Esophagus muscularis mucosa (tissue), 4 donors: ENCODE data around the gene ID1. TPM values are rescaled to one million over a fixed set of nuclear protein-coding genes. Genes with fewer than 3 reads are reported as not detected.
"Not testable (repeated sequence)": the region's sequence is repeated elsewhere in the genome, so short reads cannot be mapped to it uniquely, and the experiment has no call there.

Source experiments
- DNase-seq: peaks from one replicate; pipeline ENCODE4 v3.0.0-alpha.2; 2017; ENCODE audit errors: extremely low spot score
- H3K27ac ChIP-seq, 4 donors: fragments of 200-600 bp; sonication (generic); replicated peaks in 1 of 4; 1 replicate in 3 of 4; 2 replicates in 1 of 4; pipeline ENCODE4 v1.5.1; 2016 to 2019; ENCODE audit warnings: mild to moderate bottlenecking in 1 of 4
- H3K27me3 ChIP-seq, 4 donors: fragments of 200-600 bp; sonication (generic); one replicate each; pipeline versions ENCODE4 v1.5.1 to v1.6.0; 2016 to 2019
- H3K36me3 ChIP-seq, 4 donors: fragments of 200-600 bp; sonication (generic); one replicate each; pipeline ENCODE4 v1.5.1; 2016 to 2019
- H3K4me1 ChIP-seq, 4 donors: fragments of 200-600 bp; sonication (generic); one replicate each; pipeline ENCODE4 v1.5.1; 2016 to 2019
- H3K4me3 ChIP-seq, 4 donors: fragments of 200-600 bp; sonication (generic); 1 replicate in 2 of 4; 2 replicates in 2 of 4; pipeline ENCODE4 v1.5.1; 2016 to 2019; ENCODE audit warnings: mild to moderate bottlenecking in 4 of 4, moderate library complexity in 1 of 4
- H3K9me3 ChIP-seq, 4 donors: fragments of 200-600 bp; sonication (generic); 1 replicate in 3 of 4; 2 replicates in 1 of 4; pipeline ENCODE4 v1.5.1; 2016 to 2019
- CTCF ChIP-seq, 3 experiments: fragments of 200-600 bp in 2 of 3; fragments of 450-650 bp in 1 of 3; sonication (generic) in 2 of 3; IDR thresholded peaks; one replicate each; pipeline ENCODE4 v1.5.1; 2017 to 2019; ENCODE audit warnings: antibody characterized with exemption in 3 of 3, mild to moderate bottlenecking in 2 of 3, moderate library complexity in 1 of 3
- EP300 ChIP-seq: sonication (generic); formaldehyde crosslinking; IDR thresholded peaks from one replicate; pipeline ENCODE4 v1.6.1; 2017; ENCODE audit warnings: antibody characterized with exemption
- POLR2A ChIP-seq: fragments of 450-650 bp; IDR thresholded peaks from one replicate; pipeline ENCODE4 v1.6.1; 2017; ENCODE audit warnings: antibody characterized with exemption, moderate library complexity, mild to moderate bottlenecking, low read depth
- POLR2AphosphoS5 ChIP-seq, 2 donors: sonication (generic); formaldehyde crosslinking; IDR thresholded peaks; one replicate each; pipeline ENCODE4 v1.6.1; 2017; ENCODE audit warnings: antibody characterized with exemption in 2 of 2
- WGBS: methylation state at CpG from one replicate; pipeline ENCODE4 v1.1.5; 2018; 5-methylcytosine and 5-hydroxymethylcytosine counted together
- intact Hi-C: fragments of 100-400 bp; cut with DNase I; formaldehyde crosslinking; loops from one replicate; pipeline ENCODE4 v1.15.1; 2023
- total RNA-seq, 4 donors: library from RNA; depleted of rRNA; stranded (reverse); fragments of >200 nt; gene quantifications; one replicate each; pipeline versions ENCODE4 v1.1.0 to v1.2.1, GENCODE V29; 2016

ID1 gene
- total RNA-seq, 4 donors from 2014 or later, result 199 to 744 (median 532) TPM

GRCh38 chr20:31642837-31643236, 37.7 kb downstream of the ID1 start:
- intact Hi-C loops, result no loop called here
- no peak overlapping the region for H3K4me3 ChIP-seq
- H3K27me3 ChIP-seq, result peaks cover 0 to 25% (median 1%) of the 10 kb centered on the region in 4 donors
- no peak for TF ChIP-seq CTCF (IDR thresholded peaks at IDR 0.05)
- no peak for TF ChIP-seq POLR2AphosphoS5 (IDR thresholded peaks at IDR 0.05)
- TF ChIP-seq EP300, result no peak
- no peak for TF ChIP-seq POLR2A
- no peak for DNase-seq
- H3K27ac ChIP-seq, result no peak overlapping the region
- no peaks in the 10 kb centered on the region for H3K9me3 ChIP-seq
- no peaks in the 10 kb centered on the region for H3K36me3 ChIP-seq
- peaks cover 0 to 2% (median 1%) of the 10 kb centered on the region in 4 donors for H3K4me1 ChIP-seq
- WGBS, result 76% methylated on average over 1 of the region's 1 CpG

- WGBS, result 92% methylated on average over 4 of the region's 4 CpGs
- intact Hi-C loops, result no loop called here
- TF ChIP-seq POLR2A (no peak), POLR2AphosphoS5 (IDR thresholded peaks at IDR 0.05) (no peak), EP300 (no peak), CTCF (IDR thresholded peaks at IDR 0.05) (no peak)
- H3K4me1 ChIP-seq, result no peaks in the 10 kb centered on the region
- H3K36me3 ChIP-seq, result no peaks in the 10 kb centered on the region
- DNase-seq, result no peak
- H3K27ac ChIP-seq, result no peak overlapping the region
- no peaks in the 10 kb centered on the region for H3K9me3 ChIP-seq
- peaks cover 0 to 18% (median 0%) of the 10 kb centered on the region in 4 donors for H3K27me3 ChIP-seq
- no peak overlapping the region for H3K4me3 ChIP-seq
These were observed 38.4 kb downstream of the ID1 start for GRCh38 chr20:31643522-31643921.

- no peaks in the 10 kb centered on the region for H3K4me1 ChIP-seq
- WGBS, result 40% methylated on average over 2 of the region's 8 CpGs
- no peaks in the 10 kb centered on the region for H3K9me3 ChIP-seq
- DNase-seq, result no peak
- H3K4me3 ChIP-seq, result no peak overlapping the region
- H3K36me3 ChIP-seq, result no peaks in the 10 kb centered on the region
- peaks cover 0 to 9% (median 0%) of the 10 kb centered on the region in 4 donors for H3K27me3 ChIP-seq
- H3K27ac ChIP-seq, result no peak overlapping the region
- TF ChIP-seq POLR2AphosphoS5 (IDR thresholded peaks at IDR 0.05), result no peak
- no peak for TF ChIP-seq EP300
- TF ChIP-seq CTCF (IDR thresholded peaks at IDR 0.05), result no peak
- no peak for TF ChIP-seq POLR2A
- intact Hi-C loops, result no loop called here
These were observed 39.6 kb downstream of the ID1 start for GRCh38 chr20:31644701-31645100.

- H3K4me3 ChIP-seq, H3K27ac ChIP-seq, intact Hi-C loops, H3K9me3 ChIP-seq, DNase-seq, H3K36me3 ChIP-seq, H3K27me3 ChIP-seq: not testable (repeated sequence)
- WGBS, result 98% methylated on average over 3 of the region's 3 CpGs
- H3K4me1 ChIP-seq, result peaks cover 0 to 11% (median 9%) of the 10 kb centered on the region in 4 donors
These were observed 43.0 kb downstream of the ID1 start for GRCh38 chr20:31648104-31648503.

GRCh38 chr20:31652917-31653396, 47.9 kb downstream of the ID1 start:
- Histone ChIP-seq H3K27ac (peak overlapping the region in 1 of 4 donors; percentile 34), H3K4me1 (peaks cover 0 to 18% (median 14%) of the 10 kb centered on the region in 4 donors), H3K36me3 (no peaks in the 10 kb centered on the region), H3K27me3 (no peaks in the 10 kb centered on the region), H3K4me3 (no peak overlapping the region), H3K9me3 (no peaks in the 10 kb centered on the region)
- intact Hi-C loops, result no loop called here
- TF ChIP-seq EP300 (no peak), POLR2AphosphoS5 (IDR thresholded peaks at IDR 0.05) (peak in 1 of 2 donors; percentile 11)
- no peak for DNase-seq
- 18% methylated on average over 5 of the region's 5 CpGs for WGBS

GRCh38 chr20:31653561-31653960, 48.5 kb downstream of the ID1 start:
- intact Hi-C loops, result no loop called here

More at GRCh38 chr20:31653561-31653960, 48.5 kb downstream of the ID1 start:
- H3K9me3 ChIP-seq, result no peaks in the 10 kb centered on the region
- TF ChIP-seq POLR2AphosphoS5 (IDR thresholded peaks at IDR 0.05) (no peak), POLR2A (no peak), EP300 (no peak), CTCF (IDR thresholded peaks at IDR 0.05) (no peak)
- no peaks in the 10 kb centered on the region for H3K36me3 ChIP-seq
- WGBS, result 56% methylated on average over 5 of the region's 5 CpGs
- peaks cover 0 to 18% (median 14%) of the 10 kb centered on the region in 4 donors for H3K4me1 ChIP-seq
- H3K27me3 ChIP-seq, result no peaks in the 10 kb centered on the region
- DNase-seq, result no peak
- H3K27ac ChIP-seq, result no peak overlapping the region
- no peak overlapping the region for H3K4me3 ChIP-seq
